Ammon's horn (tissue), 1 donor: ENCODE data around the gene DCTN2.
A peak's percentile ranks its signal among the peaks of the same experiment; 100 is the strongest.
"Not testable (repeated sequence)": the region's sequence is repeated elsewhere in the genome, so short reads cannot be mapped to it uniquely, and the experiment has no call there.

Source experiments
- DNase-seq: peaks from one replicate; pipeline ENCODE4 v3.0.0-alpha.2; 2016; ENCODE audit warnings: low spot score

DCTN2 gene

GRCh38 chr12:57527184-57527583 is 19.8 kb downstream of the DCTN2 start:
- DNase-seq: no peak

GRCh38 chr12:57526477-57527126 is 20.4 kb downstream of the DCTN2 start:
- DNase-seq: no peak

GRCh38 chr12:57525615-57526383 is 21.2 kb downstream of the DCTN2 start:
- DNase-seq: no peak

- no peak for DNase-seq
Measured at GRCh38 chr12:57524814-57525614, 22.0 kb downstream of the DCTN2 start.

GRCh38 chr12:57523706-57524614 is 23.0 kb downstream of the DCTN2 start:
- DNase-seq: no peak

- peak; percentile 79 for DNase-seq
Measured at GRCh38 chr12:57522887-57523705, 23.9 kb downstream of the DCTN2 start.

- peak; percentile 88 for DNase-seq
Measured at GRCh38 chr12:57522011-57522886, 24.7 kb downstream of the DCTN2 start, which contains the start of gene MBD6. MBD6 (plus strand) TSS chr12:57522824; CDS start chr12:57524304, 1,480 bp downstream.

GRCh38 chr12:57521525-57522010 is 25.4 kb downstream of the DCTN2 start:
- DNase-seq: peak; percentile 54

- DNase-seq: peak; percentile 99
Measured at GRCh38 chr12:57520053-57520818, 26.8 kb downstream of the DCTN2 start, which contains the start of gene DDIT3. DDIT3 (minus strand) TSS chr12:57520514; CDS start chr12:57517406, 3,108 bp downstream.

GRCh38 chr12:57519796-57520052 is 27.3 kb downstream of the DCTN2 start:
- DNase-seq: no peak

- no peak for DNase-seq
Measured at GRCh38 chr12:57518920-57519795, 27.8 kb downstream of the DCTN2 start.

GRCh38 chr12:57518176-57518919 is 28.6 kb downstream of the DCTN2 start:
- DNase-seq: no peak

GRCh38 chr12:57517718-57518117 is 29.3 kb downstream of the DCTN2 start:
- DNase-seq: not testable (repeated sequence)

- DNase-seq: no peak
Measured at GRCh38 chr12:57517187-57517586, 29.8 kb downstream of the DCTN2 start.

- DNase-seq: no peak
Measured at GRCh38 chr12:57516617-57517153, 30.3 kb downstream of the DCTN2 start.

GRCh38 chr12:57515934-57516541 is 31.0 kb downstream of the DCTN2 start:
- no peak for DNase-seq
